GM21367 (cell line): ENCODE results near the gene SP9.
"Not testable (repeated sequence)": the region's sequence is repeated elsewhere in the genome, so short reads cannot be mapped to it uniquely, and the experiment has no call there.

Experiments
- ATAC-seq: cut with Tn5 transposase; IDR thresholded peaks from one replicate; pipeline ENCODE4 v1.9.1; 2021; ENCODE audit not compliant: unreplicated experiment

Gene SP9

GRCh38 chr2:174344716-174345461 lies 10.1 kb downstream of the SP9 start:
- no peak for ATAC-seq

- no peak for ATAC-seq
Measured at GRCh38 chr2:174350018-174350417, 15.3 kb downstream of the SP9 start.

DNA sequence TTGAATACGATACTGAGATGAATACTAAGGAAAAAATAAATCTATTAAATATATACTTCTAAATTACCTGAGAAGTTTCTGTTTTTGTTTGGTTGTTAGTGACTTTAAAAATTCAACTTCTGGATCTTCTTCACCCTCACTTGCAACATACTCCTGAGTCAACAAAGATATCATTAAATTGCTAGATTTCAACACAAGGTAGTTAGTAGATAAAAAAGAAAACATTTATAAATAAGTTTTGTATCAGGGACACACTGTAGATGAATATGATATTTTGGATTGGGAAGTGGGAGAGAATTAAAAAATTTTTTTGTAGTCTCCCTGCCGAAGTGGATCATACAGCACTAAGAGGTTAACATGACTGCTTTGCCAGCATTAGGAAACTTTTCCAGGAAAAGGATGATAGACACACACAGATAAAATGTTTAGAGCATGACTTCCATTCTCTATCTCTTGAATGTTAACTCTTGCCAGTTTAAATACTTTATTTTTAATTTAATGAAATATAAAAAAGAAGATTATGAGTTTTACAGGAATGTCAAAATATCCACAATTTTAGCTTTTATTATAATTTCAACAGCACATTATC lies 15.9 kb downstream of the SP9 start:
- ATAC-seq, result no peak

GRCh38 chr2:174353004-174353403 lies 18.2 kb downstream of the SP9 start:
- no peak for ATAC-seq

GRCh38 chr2:174356347-174356746 lies 21.6 kb downstream of the SP9 start:
- no peak for ATAC-seq

- ATAC-seq, result not testable (repeated sequence)
Measured at GRCh38 chr2:174359663-174360062, 24.9 kb downstream of the SP9 start.

DNA sequence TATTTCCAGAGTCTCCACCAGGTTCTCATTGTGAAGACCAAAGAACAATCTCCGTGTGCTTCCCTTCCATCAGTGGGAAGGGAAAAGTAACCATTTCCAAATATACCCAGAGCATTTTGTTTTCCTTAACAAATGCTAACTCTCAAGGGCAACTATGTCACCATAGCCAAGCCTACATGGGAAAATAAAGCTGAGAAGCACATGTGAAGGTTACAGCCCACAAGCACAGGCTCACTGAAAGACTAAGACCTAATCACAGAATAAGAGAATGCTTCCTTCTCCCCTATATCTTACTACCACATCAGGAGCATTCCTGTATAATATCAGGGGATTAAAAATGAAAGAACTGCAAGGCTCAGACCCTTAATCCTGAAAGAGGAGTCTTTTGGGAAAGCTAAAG lies 28.2 kb downstream of the SP9 start:
- no peak for ATAC-seq

DNA sequence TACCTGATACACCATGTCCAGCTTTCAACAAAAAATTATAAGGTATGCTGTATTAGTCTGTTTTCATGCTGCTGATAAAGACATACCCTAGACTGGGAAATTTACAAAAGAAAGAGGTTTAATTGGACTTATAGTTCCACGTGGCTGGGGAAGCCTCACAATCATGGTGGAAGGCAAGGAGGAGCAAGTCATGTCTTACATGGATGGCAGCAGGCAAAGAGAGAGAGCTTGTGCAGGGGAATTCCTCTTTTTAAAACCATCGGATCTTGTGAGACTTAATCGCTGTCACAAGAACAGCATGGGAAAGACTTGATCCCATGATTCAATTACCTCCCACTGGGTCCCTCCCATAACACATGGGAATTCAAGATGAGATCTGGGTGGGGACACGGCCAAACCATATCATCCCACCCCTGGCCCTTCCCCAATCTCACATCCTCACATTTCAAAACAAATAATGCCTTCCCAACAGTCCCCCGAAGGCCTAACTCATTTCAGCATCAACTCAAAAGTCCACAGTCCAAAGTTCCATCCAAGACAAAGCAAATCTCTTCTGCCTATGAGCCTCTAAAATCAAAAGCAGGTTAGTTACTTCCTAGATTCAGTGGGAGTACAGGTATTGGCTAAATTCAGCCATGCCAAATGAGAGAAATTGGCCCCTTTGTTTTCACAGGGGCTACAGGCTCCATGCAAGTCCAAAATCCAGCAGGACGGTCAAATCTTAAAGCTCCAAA lies 28.9 kb downstream of the SP9 start:
- not testable (repeated sequence) for ATAC-seq

- ATAC-seq, result no peak
Measured at GRCh38 chr2:174364628-174365027, 29.9 kb downstream of the SP9 start.

- no peak for ATAC-seq
Measured at GRCh38 chr2:174365571-174365970, 30.8 kb downstream of the SP9 start.

DNA sequence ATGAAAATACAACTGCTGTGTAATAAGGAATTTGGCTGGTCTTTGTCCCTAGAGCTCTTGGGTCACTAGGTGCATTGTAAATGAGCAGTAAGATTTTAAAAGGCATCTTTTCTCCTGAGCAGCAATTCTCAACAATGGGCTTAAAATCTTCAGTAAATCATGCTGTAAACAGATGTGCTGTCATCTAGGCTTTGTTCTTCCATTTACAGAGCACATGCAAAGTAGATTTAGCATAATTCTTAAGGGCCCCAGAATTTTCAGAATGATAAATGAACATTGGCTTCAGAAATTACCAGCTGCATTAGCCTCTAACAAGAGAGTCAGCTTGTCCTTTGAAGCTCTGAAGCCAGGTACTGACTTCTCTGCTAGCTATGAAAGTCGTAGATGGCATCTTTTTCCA lies 33.9 kb downstream of the SP9 start:
- ATAC-seq, result no peak

DNA sequence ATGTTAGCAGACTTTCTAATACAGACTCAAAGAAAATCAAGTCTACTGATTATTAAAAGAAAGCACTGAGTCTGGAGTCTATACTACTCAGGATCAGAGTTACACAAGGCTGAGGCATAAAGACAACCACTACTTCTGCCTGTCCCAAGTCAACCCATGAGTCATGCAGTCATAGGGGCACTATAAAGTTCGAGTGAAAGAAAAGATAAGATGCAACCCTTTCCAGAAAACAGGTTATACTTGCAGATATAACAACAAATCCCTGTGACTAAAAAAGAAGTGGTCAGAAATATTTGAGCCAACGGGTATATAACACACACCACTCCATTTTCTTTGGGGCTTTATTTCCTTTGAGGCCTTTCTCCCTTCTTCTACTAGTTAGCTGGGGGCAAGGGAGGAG lies 42.2 kb downstream of the SP9 start:
- ATAC-seq, result no peak

- no peak for ATAC-seq
Measured at GRCh38 chr2:174383796-174384195, 49.0 kb downstream of the SP9 start.

DNA sequence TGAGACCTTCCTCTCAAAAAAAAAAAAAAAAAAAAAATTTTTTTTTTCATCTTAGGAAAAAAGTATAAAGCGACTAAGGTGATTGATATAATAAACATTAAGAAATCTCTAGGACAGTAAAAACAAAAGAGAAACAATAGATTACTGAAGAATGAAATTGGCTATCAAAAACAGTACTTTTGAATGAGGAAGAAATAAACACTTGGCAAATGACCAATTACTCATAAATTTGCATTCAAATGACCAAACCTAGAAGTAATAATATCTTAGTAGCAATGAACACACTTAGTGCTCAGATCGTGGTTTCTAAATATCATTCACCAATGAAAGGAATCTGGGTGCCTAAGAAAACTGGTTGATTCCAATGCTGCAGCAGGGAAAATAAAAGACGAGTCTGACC lies 50.4 kb downstream of the SP9 start:
- no peak for ATAC-seq
